DND-41 (cell line): ENCODE measurements around the gene NFAM1.

Experiments
- CTCF ChIP-seq: IDR thresholded peaks from 2 replicates; pipeline ENCODE4 v1.5.1; 2012; ENCODE audit warnings: borderline replicate concordance, low read length, moderate library complexity, mild to moderate bottlenecking; ENCODE audit not compliant: poor library complexity, severe bottlenecking; ENCODE audit errors: extremely low read depth
- EZH2 ChIP-seq: IDR thresholded peaks from 3 replicates; pipeline ENCODE4 v1.6.1; 2012; ENCODE audit warnings: borderline replicate concordance, low read depth, mild to moderate bottlenecking, moderate library complexity, low read length, inconsistent platforms; ENCODE audit not compliant: severe bottlenecking

- TF ChIP-seq CTCF (no peak), EZH2 (no peak)
Measured at GRCh38 chr22:42337356-42337755, 94.8 kb downstream of the NFAM1 start.
